Suprapubic skin (tissue), 4 donors: ENCODE results near the gene CLEC4F. TPM values are rescaled to one million over a fixed set of nuclear protein-coding genes. Genes with fewer than 3 reads are reported as not detected.

Experiments
- DNase-seq, 2 donors: peaks; one replicate each; pipeline ENCODE4 v3.0.0-alpha.2; 2019; ENCODE audit warnings: low spot score in 2 of 2
- H3K27ac ChIP-seq: fragments of 200-600 bp; sonication (generic); one replicate; pipeline ENCODE4 v1.5.1; 2019
- H3K27me3 ChIP-seq: fragments of 200-600 bp; sonication (generic); one replicate; pipeline ENCODE4 v1.5.1; 2019
- H3K36me3 ChIP-seq: fragments of 200-600 bp; sonication (generic); one replicate; pipeline ENCODE4 v1.5.1; 2019
- H3K4me1 ChIP-seq: fragments of 200-600 bp; sonication (generic); one replicate; pipeline ENCODE4 v1.5.1; 2019
- H3K4me3 ChIP-seq: fragments of 200-600 bp; sonication (generic); one replicate; pipeline ENCODE4 v1.5.1; 2019; ENCODE audit warnings: mild to moderate bottlenecking
- H3K9me3 ChIP-seq: fragments of 200-600 bp; sonication (generic); one replicate; pipeline ENCODE4 v1.5.1; 2019
- EP300 ChIP-seq: sonication (generic); formaldehyde crosslinking; IDR thresholded peaks from one replicate; pipeline ENCODE4 v1.6.1; 2017; ENCODE audit warnings: antibody characterized with exemption
- POLR2A ChIP-seq, 2 donors: fragments of 450-650 bp; IDR thresholded peaks; one replicate each; pipeline ENCODE4 v1.6.1; 2017; ENCODE audit warnings: antibody characterized with exemption in 2 of 2, mild to moderate bottlenecking in 2 of 2, moderate library complexity in 2 of 2
- POLR2AphosphoS5 ChIP-seq, 3 donors: sonication (generic); formaldehyde crosslinking; IDR thresholded peaks; one replicate each; pipeline ENCODE4 v1.6.1; 2017; ENCODE audit warnings: antibody characterized with exemption in 3 of 3
- WGBS: methylation state at CpG from one replicate; pipeline ENCODE4 v1.1.5; 2018; 5-methylcytosine and 5-hydroxymethylcytosine counted together
- total RNA-seq, 4 donors: library from RNA; depleted of rRNA; stranded (reverse); fragments of >200 nt; gene quantifications; one replicate each; pipeline ENCODE4 v1.1.0, GENCODE V29; 2016
- TF ChIP-seq, protein P1 (sequence below), 2 donors: fragments of 200-600 bp in 1 of 2; fragments of 450-650 bp in 1 of 2; sonication (generic) in 1 of 2; IDR thresholded peaks; one replicate each; pipeline ENCODE4 v1.5.1; 2016 to 2019; ENCODE audit warnings: antibody characterized with exemption in 2 of 2, mild to moderate bottlenecking in 1 of 2, moderate library complexity in 1 of 2

The CLEC4F gene
- total RNA-seq, 4 donors from 2014 or later = 0.60 to 3.0 (median 0.93) TPM

DNA sequence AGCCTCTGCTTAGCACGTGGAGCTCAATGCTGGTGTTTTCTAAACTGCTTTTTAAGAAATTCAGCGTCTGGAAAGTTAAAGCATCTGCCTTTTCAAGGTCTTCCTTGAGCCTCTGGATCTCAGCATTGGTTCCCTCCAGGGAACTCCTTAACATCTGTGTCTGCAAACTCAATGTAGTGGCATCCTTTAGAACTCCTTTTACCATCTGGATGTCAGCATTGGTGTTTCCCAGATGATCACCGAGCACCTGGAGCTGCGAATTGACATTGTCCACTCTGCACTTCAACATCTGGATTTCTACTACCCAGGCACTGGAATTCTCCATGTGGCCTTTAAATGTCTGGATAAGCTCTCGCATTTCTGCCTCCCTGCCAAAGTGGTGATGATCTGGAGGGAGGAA lies 3.7 kb downstream of the CLEC4F start:
- no peak for DNase-seq

DNA sequence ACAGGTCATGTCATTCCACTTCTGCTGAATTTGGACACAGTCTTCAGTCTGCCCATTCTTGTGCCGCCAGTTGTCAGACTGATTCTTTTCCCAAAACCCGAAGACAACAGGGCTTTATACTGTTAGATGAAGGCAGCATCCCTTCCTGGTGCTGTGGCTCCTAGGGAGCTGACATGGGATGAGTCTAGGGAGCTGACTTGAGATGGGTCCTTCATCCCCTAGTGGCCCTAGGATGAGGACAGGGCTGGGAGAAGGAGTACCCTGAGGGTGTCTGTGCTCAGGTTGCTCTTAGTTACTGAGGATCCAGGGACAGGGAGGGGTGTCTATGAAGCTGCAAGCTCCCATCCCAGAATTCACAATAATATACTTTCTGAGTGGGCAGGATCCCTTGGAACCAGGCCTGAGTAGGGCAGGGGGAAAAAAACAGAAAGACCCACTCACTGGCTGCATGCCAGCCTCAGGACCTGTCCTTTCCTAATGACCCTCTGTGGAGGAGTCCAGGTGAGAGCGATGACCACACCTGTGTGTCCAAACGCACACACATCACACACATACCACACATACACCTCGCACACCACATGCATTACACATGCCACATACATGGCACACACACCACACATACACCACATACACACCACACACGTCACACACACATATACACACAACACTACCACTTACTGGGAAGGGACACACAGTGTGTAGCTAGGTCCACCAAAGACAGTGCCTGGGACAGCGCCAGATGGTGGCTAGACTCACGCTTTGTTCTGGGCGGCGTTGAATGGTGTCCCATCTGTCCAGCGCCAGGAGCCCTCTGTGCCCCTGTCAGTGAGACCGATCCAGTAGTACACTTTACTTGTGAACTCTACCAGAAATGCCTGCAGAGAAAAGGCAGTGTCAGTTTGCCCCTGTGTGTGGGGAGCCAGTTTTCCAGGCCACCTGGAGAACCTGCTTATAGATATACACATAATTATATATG lies 11.1 kb downstream of the CLEC4F start:
- H3K27ac ChIP-seq = no peak overlapping the region
- peaks cover 5% of the 10 kb centered on the region for H3K27me3 ChIP-seq
- no peak for TF ChIP-seq POLR2AphosphoS5 (IDR thresholded peaks at IDR 0.05)
- H3K4me1 ChIP-seq = no peaks in the 10 kb centered on the region
- WGBS = 91% methylated on average over 12 of the region's 12 CpGs
- H3K4me3 ChIP-seq = no peak overlapping the region
- no peak for DNase-seq
- H3K36me3 ChIP-seq = no peaks in the 10 kb centered on the region
- H3K9me3 ChIP-seq = no peaks in the 10 kb centered on the region

More for the DNA sequence above, 3.7 kb downstream of the CLEC4F start:
- H3K4me3 ChIP-seq = no peak overlapping the region
- no peaks in the 10 kb centered on the region for H3K4me1 ChIP-seq
- H3K9me3 ChIP-seq = no peaks in the 10 kb centered on the region
- H3K36me3 ChIP-seq = no peaks in the 10 kb centered on the region
- peaks cover 11% of the 10 kb centered on the region for H3K27me3 ChIP-seq
- 63% methylated on average over 5 of the region's 5 CpGs for WGBS
- no peak overlapping the region for H3K27ac ChIP-seq
- TF ChIP-seq, protein P1, sequence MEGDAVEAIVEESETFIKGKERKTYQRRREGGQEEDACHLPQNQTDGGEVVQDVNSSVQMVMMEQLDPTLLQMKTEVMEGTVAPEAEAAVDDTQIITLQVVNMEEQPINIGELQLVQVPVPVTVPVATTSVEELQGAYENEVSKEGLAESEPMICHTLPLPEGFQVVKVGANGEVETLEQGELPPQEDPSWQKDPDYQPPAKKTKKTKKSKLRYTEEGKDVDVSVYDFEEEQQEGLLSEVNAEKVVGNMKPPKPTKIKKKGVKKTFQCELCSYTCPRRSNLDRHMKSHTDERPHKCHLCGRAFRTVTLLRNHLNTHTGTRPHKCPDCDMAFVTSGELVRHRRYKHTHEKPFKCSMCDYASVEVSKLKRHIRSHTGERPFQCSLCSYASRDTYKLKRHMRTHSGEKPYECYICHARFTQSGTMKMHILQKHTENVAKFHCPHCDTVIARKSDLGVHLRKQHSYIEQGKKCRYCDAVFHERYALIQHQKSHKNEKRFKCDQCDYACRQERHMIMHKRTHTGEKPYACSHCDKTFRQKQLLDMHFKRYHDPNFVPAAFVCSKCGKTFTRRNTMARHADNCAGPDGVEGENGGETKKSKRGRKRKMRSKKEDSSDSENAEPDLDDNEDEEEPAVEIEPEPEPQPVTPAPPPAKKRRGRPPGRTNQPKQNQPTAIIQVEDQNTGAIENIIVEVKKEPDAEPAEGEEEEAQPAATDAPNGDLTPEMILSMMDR (IDR thresholded peaks at IDR 0.05) = no peak
- TF ChIP-seq POLR2A (IDR thresholded peaks at IDR 0.05) (no peak), EP300 (no peak), POLR2AphosphoS5 (IDR thresholded peaks at IDR 0.05) (no peak)

GRCh38 chr2:70807828-70808118 lies 12.6 kb downstream of the CLEC4F start:
- Histone ChIP-seq H3K36me3 (no peaks in the 10 kb centered on the region), H3K4me3 (no peak overlapping the region), H3K27me3 (no peaks in the 10 kb centered on the region), H3K9me3 (no peaks in the 10 kb centered on the region), H3K4me1 (no peaks in the 10 kb centered on the region), H3K27ac (no peak overlapping the region)
- WGBS = 69% methylated on average over 4 of the region's 4 CpGs
- TF ChIP-seq POLR2AphosphoS5 (IDR thresholded peaks at IDR 0.05) (no peak), EP300 (no peak), POLR2A (IDR thresholded peaks at IDR 0.05) (no peak)
- TF ChIP-seq, protein P1 (IDR thresholded peaks at IDR 0.05) = no peak
- DNase-seq = no peak

DNA sequence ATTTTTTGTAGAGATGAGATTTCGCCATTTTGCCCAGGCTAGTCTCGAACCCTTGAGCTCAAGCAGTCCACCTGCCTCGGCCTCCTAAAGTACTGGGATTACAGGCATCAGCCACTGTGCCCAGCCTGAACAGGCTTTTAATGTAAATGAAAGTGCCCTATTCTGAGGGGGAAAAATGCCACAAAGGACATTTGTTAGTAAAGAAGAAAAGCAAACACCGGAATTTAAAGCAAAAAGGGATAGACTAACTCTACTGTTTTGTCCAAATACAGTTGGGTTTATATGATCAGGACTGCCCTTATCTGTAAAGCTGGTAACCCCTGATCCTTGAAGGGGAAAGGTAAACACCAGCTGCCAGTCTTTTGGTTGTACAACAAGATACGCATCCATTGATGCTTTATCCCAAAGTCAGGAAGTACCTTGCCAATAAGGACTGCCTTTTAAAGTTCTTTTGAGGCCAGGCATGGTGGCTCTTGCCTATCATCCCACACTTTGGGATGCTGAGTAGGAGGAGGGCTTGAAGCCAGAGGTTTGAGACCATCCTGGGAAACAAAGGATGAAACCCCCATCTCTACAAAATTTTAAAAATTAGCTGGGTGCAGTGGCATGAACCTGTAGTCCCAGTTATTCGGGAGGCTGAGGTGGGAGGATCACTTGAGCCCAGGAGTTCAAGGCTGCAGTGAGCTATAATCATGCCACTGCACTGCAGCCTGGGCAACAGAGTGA lies 13.1 kb downstream of the CLEC4F start:
- H3K9me3 ChIP-seq = no peaks in the 10 kb centered on the region
- H3K27ac ChIP-seq = no peak overlapping the region
- TF ChIP-seq POLR2AphosphoS5 (IDR thresholded peaks at IDR 0.05) (no peak), POLR2A (IDR thresholded peaks at IDR 0.05) (no peak), EP300 (no peak)
- TF ChIP-seq, protein P1 (IDR thresholded peaks at IDR 0.05) = no peak
- H3K27me3 ChIP-seq = no peaks in the 10 kb centered on the region
- no peaks in the 10 kb centered on the region for H3K36me3 ChIP-seq
- no peak for DNase-seq
- no peak overlapping the region for H3K4me3 ChIP-seq
- no peaks in the 10 kb centered on the region for H3K4me1 ChIP-seq
- WGBS = 91% methylated on average over 6 of the region's 6 CpGs

DNA sequence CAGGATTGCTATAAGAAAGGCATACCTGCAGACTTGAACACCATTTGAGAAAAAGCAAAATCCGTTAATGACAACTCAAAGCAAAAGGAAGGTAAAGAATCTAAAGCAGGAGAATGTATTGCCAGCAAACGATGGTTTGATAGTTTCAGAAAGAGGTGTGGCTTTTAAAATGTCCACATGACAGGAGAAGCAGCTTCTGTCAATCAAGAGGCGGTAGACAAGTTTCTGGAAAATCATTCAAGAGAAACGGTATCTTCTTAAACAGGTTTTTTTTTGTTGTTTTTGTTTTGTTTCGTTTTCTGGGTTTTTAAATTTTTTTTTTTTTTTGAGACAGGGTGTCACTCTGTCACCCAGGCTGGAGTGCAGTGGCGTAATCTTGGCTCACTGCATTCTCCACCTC lies 13.8 kb downstream of the CLEC4F start:
- DNase-seq = no peak
- H3K36me3 ChIP-seq = no peaks in the 10 kb centered on the region
- no peak overlapping the region for H3K4me3 ChIP-seq
- TF ChIP-seq EP300 = no peak
- no peak for TF ChIP-seq POLR2A (IDR thresholded peaks at IDR 0.05)
- TF ChIP-seq, protein P1 (IDR thresholded peaks at IDR 0.05) = no peak
- TF ChIP-seq POLR2AphosphoS5 (IDR thresholded peaks at IDR 0.05) = no peak
- no peaks in the 10 kb centered on the region for H3K4me1 ChIP-seq
- H3K27ac ChIP-seq = no peak overlapping the region
- H3K27me3 ChIP-seq = peaks cover 4% of the 10 kb centered on the region
- 52% methylated on average over 6 of the region's 6 CpGs for WGBS
- H3K9me3 ChIP-seq = no peaks in the 10 kb centered on the region
